HCT116 (cell line): ENCODE data around the gene CALHM3. TPM values are rescaled to one million over a fixed set of nuclear protein-coding genes. Genes with fewer than 3 reads are reported as not detected.

Source experiments
- ATAC-seq: fragments of 200-7000 bp; cut with Tn5 transposase; 2 replicates; pipeline ENCODE4 v1.9.1; 2020; ENCODE audit warnings: mild to moderate bottlenecking, moderate library complexity
- BruUV-seq: library from RNA; stranded (reverse); fragments of 400-500 nt; replicated peaks from 2 replicates; lab custom pipeline; 2021; lab: Mats Ljungman, UMichigan
- CTCF ChIA-PET: fragments of 300-600 bp; sonication (Branson Sonifier 250); formaldehyde crosslinking; loops from one replicate; lab custom pipeline; 2021; ENCODE audit warnings: antibody characterized with exemption; lab: Charles Lee
- POLR2A ChIA-PET: fragments of 300-600, 350-600 bp; sonication (Branson Sonifier 250); formaldehyde crosslinking; loops from one replicate; lab custom pipeline; 2021; ENCODE audit warnings: antibody characterized with exemption; lab: Charles Lee
- RAD21 ChIA-PET, 2 experiments: fragments of 300-600 bp; sonication (Branson Sonifier 250); formaldehyde crosslinking; loops; one replicate each; lab custom pipeline; 2023; ENCODE audit warnings: low total read pairs in 2 of 2; ENCODE audit not compliant: uncharacterized antibody in 2 of 2, unreplicated experiment in 2 of 2, low non-redundant PET in 1 of 2; lab: Charles Lee
- DNase-seq: peaks from one replicate; pipeline ENCODE4 v3.0.0-alpha.2; 2010; ENCODE audit warnings: low read depth, low spot score
- H2AFZ ChIP-seq: fragments of 200-600 bp; shearing (Covaris generic), sonication (generic); 2 replicates; pipeline ENCODE4 v1.6.1; 2017; ENCODE audit warnings: low read depth, mixed run types, mixed read lengths, antibody characterized with exemption, low read length; ENCODE audit not compliant: poor library complexity, severe bottlenecking
- H3K27ac ChIP-seq: 2 replicates; pipeline ENCODE4 v1.5.1; 2012; ENCODE audit warnings: low read depth, low read length
- H3K27me3 ChIP-seq: fragments of 200-600 bp; sonication (generic); 2 replicates; pipeline ENCODE4 v1.6.1; 2016; ENCODE audit warnings: mixed run types, low read length, mixed read lengths; ENCODE audit not compliant: insufficient read depth
- H3K36me3 ChIP-seq, 2 experiments: fragments of 200-500 bp in 1 of 2; fragments of 200-600 bp in 1 of 2; sonication (Bioruptor generic) in 1 of 2; sonication (generic) in 1 of 2; 2 replicates each; pipeline versions ENCODE4 v1.5.1 to v1.6.1; 2014 to 2016; ENCODE audit warnings: low read length in 2 of 2, inconsistent platforms in 1 of 2, mixed read lengths in 1 of 2, mixed run types in 1 of 2; ENCODE audit not compliant: insufficient read depth in 2 of 2, control insufficient read depth in 1 of 2
- H3K4me1 ChIP-seq, 2 experiments: fragments of 200-600 bp in 1 of 2; sonication (generic) in 1 of 2; 2 replicates each; pipeline versions ENCODE4 v1.5.1 to v1.6.1; 2012 to 2017; ENCODE audit warnings: low read length in 2 of 2, inconsistent platforms in 1 of 2, mild to moderate bottlenecking in 1 of 2, mixed read lengths in 1 of 2, mixed run types in 1 of 2, moderate library complexity in 1 of 2; ENCODE audit not compliant: insufficient read depth in 2 of 2, control insufficient read depth in 1 of 2
- H3K4me2 ChIP-seq: fragments of 200-600 bp; sonication (generic); 2 replicates; pipeline ENCODE4 v1.6.1; 2017; ENCODE audit warnings: mixed run types, low read length, mixed read lengths
- H3K4me3 ChIP-seq, 2 experiments: fragments of 200-600 bp in 1 of 2; sonication (generic) in 1 of 2; replicated peaks in 1 of 2; 2 replicates each; pipeline ENCODE4 v1.5.1; 2011 to 2016; ENCODE audit warnings: low read length in 2 of 2, control low read depth in 1 of 2, low read depth in 1 of 2, mild to moderate bottlenecking in 1 of 2, mixed read lengths in 1 of 2, mixed run types in 1 of 2
- H3K79me2 ChIP-seq: fragments of 200-600 bp; sonication (generic); 2 replicates; pipeline ENCODE4 v1.6.1; 2017; ENCODE audit warnings: mild to moderate bottlenecking, mixed run types, low read length, moderate library complexity, mixed read lengths; ENCODE audit not compliant: insufficient read depth
- H3K9ac ChIP-seq: fragments of 200-600 bp; sonication (generic); 2 replicates; pipeline ENCODE4 v1.6.1; 2016; ENCODE audit warnings: low read length, mixed read lengths
- H3K9me2 ChIP-seq: fragments of 200-600 bp; sonication (generic), shearing (Covaris generic); 2 replicates; pipeline ENCODE4 v1.6.1; 2017; ENCODE audit warnings: mixed run types, mild to moderate bottlenecking, moderate library complexity; ENCODE audit not compliant: insufficient read depth
- H3K9me3 ChIP-seq, 2 experiments: fragments of 200-500 bp in 1 of 2; fragments of 200-600 bp in 1 of 2; sonication (Bioruptor generic) in 1 of 2; sonication (generic) in 1 of 2; 2 replicates each; pipeline ENCODE4 v1.6.1; 2014 to 2017; ENCODE audit warnings: low read length in 2 of 2, mixed read lengths in 2 of 2, inconsistent platforms in 1 of 2, low read depth in 1 of 2, mild to moderate bottlenecking in 1 of 2, mixed run types in 1 of 2, moderate library complexity in 1 of 2; ENCODE audit not compliant: control insufficient read depth in 1 of 2, insufficient read depth in 1 of 2
- H4K20me1 ChIP-seq: fragments of 200-600 bp; sonication (generic), shearing (Covaris generic); 2 replicates; pipeline ENCODE4 v1.6.1; 2017; ENCODE audit warnings: mixed run types, mild to moderate bottlenecking, moderate library complexity; ENCODE audit not compliant: insufficient read depth
- ATF3 ChIP-seq: IDR thresholded peaks from 2 replicates; pipeline ENCODE4 v1.6.1; 2012
- CBX3 ChIP-seq: IDR thresholded peaks from 2 replicates; pipeline ENCODE4 v1.6.1; 2012; ENCODE audit warnings: low read depth
- CEBPB ChIP-seq: IDR thresholded peaks from 2 replicates; pipeline ENCODE4 v1.6.1; 2012; ENCODE audit warnings: low read depth
- CTCF ChIP-seq, 3 experiments: fragments of 200-600 bp in 1 of 3; sonication (generic) in 1 of 3; IDR thresholded peaks in 2 of 3; conservative IDR thresholded peaks in 1 of 3; 2 replicates each; pipeline ENCODE4 v1.5.1; 2012 to 2017; ENCODE audit warnings: low read depth in 2 of 3, low read length in 2 of 3, antibody characterized with exemption in 1 of 3, borderline replicate concordance in 1 of 3, control low read depth in 1 of 3, mild to moderate bottlenecking in 1 of 3, mixed read lengths in 1 of 3, mixed run types in 1 of 3, moderate library complexity in 1 of 3; ENCODE audit not compliant: insufficient read depth in 1 of 3
- EGR1 ChIP-seq: IDR thresholded peaks from 2 replicates; pipeline ENCODE4 v1.6.1; 2012; ENCODE audit warnings: low read depth
- ELF1 ChIP-seq: IDR thresholded peaks from 2 replicates; pipeline ENCODE4 v1.6.1; 2012; ENCODE audit warnings: low read depth, borderline replicate concordance
- EZH2phosphoT487 ChIP-seq: fragments of 200-600 bp; IDR thresholded peaks from 2 replicates; pipeline ENCODE4 v1.6.1; 2018; ENCODE audit warnings: antibody characterized with exemption, borderline replicate concordance
- JUND ChIP-seq: IDR thresholded peaks from 2 replicates; pipeline ENCODE4 v1.6.1; 2012
- MAX ChIP-seq: IDR thresholded peaks from 2 replicates; pipeline ENCODE4 v1.6.1; 2012
- SP1 ChIP-seq: IDR thresholded peaks from 2 replicates; pipeline ENCODE4 v1.6.1; 2012; ENCODE audit warnings: low read depth
- TCF7L2 ChIP-seq: IDR thresholded peaks from 2 replicates; pipeline ENCODE4 v1.7.0; 2011; ENCODE audit warnings: borderline replicate concordance, inconsistent platforms; ENCODE audit not compliant: insufficient read depth, insufficient read length; ENCODE audit errors: extremely low read depth
- YY1 ChIP-seq: IDR thresholded peaks from 2 replicates; pipeline ENCODE4 v1.6.1; 2011; ENCODE audit warnings: low read length, low read depth, moderate library complexity, mild to moderate bottlenecking; ENCODE audit not compliant: insufficient replicate concordance; ENCODE audit errors: extremely low read depth
- ZBTB33 ChIP-seq: IDR thresholded peaks from 2 replicates; pipeline ENCODE4 v1.6.1; 2011; ENCODE audit warnings: mild to moderate bottlenecking, low read length, moderate library complexity; ENCODE audit not compliant: insufficient replicate concordance; ENCODE audit errors: extremely low read depth
- ZFX ChIP-seq: fragments of 450-650 bp; IDR thresholded peaks from 2 replicates; pipeline ENCODE4 v1.6.1; 2017
- intact Hi-C: fragments of 100-400 bp; cut with micrococcal nuclease; formaldehyde crosslinking; loops from 2 replicates; pipeline ENCODE4 v1.10.0; 2022
- total RNA-seq: library from RNA; stranded (reverse); gene quantifications from one replicate; pipeline ENCODE4 v1.2.1, GENCODE V29; 2021; ENCODE audit not compliant: unreplicated experiment

The CALHM3 gene
- total RNA-seq, 1 experiment from 2014 or later: 0.49 TPM

- BruUV-seq: no TSS peak
Observed at GRCh38 chr10:103470761-103471653, 8.0 kb downstream of the CALHM3 start.

More at GRCh38 chr10:103470761-103471653, 8.0 kb downstream of the CALHM3 start:
- POLR2A ChIA-PET: no interaction called here
- intact Hi-C loops: no loop called here
- Histone ChIP-seq H3K27me3 (no peaks in the 10 kb centered on the region), H3K9me3 (no peaks in the 10 kb centered on the region), H4K20me1 (no peaks in the 10 kb centered on the region)
- peak; percentile 25; the same call in 1 of the 2 replicates for ATAC-seq
- TF ChIP-seq ELF1 (no peak), MAX (no peak), YY1 (no peak), ATF3 (no peak), ZFX (no peak), CEBPB (no peak), EGR1 (no peak), ZBTB33 (no peak), JUND (no peak), EZH2phosphoT487 (no peak), SP1 (no peak), CBX3 (no peak), CTCF (IDR thresholded peaks at IDR 0.05 in 2 of 3, conservative IDR thresholded peaks at IDR 0.05 in 1 of 3; ENCODE audit: borderline replicate concordance in 1 of 3, insufficient read depth in 1 of 3, low read depth in 2 of 3, low read length in 2 of 3) (no peak), TCF7L2 (no peak)
- TF ChIP-seq, all 23 proteins: peak for 0
- DNase-seq: no peak
- Histone ChIP-seq H3K36me3 (no peaks in the 10 kb centered on the region), H3K4me1 (peaks cover 5 to 15% of the 10 kb centered on the region in 2 experiments; a peak in 3 of 4 replicates), H3K9ac (no peak overlapping the region), H2AFZ (no peak overlapping the region), H3K4me3 (no peak overlapping the region), H3K27ac (no peak overlapping the region), H3K79me2 (no peaks in the 10 kb centered on the region), H3K9me2 (no peaks in the 10 kb centered on the region), H3K4me2 (peak overlapping the region; percentile 33)
- RAD21 ChIA-PET: no interaction called here
- CTCF ChIA-PET: no interaction called here
